Measurements from ENCODE around the gene TXNRD1. TPM values are rescaled to one million over a fixed set of nuclear protein-coding genes. Genes with fewer than 3 reads are reported as not detected.

The TXNRD1 gene
- total and polyA plus RNA-seq, 8 donors, result 19.4 to 208 (median 76.8) TPM

GRCh38 chr12:104306943-104307654, 91.5 kb downstream of the TXNRD1 start:
- WGBS, 5 donors, result 46 to 56% (median 53%) methylated on average over 6 of the region's 6 CpGs
- intact Hi-C loops (cut with DNase I; ENCODE audit: low total_unique reads), result loop anchor here (10.0 kb wide), 1 partner anchor 92 kb away; the partner anchor contains the start of gene TXNRD1
- H3K4me1 ChIP-seq, result peaks cover 23 to 81% (median 59%) of the 10 kb centered on the region in 4 donors

GRCh38 chr12:104307655-104308000, 92.0 kb downstream of the TXNRD1 start:
- H3K4me1 ChIP-seq, result peaks cover 22 to 76% (median 57%) of the 10 kb centered on the region in 4 donors
- no peaks in the 10 kb centered on the region for H3K9me3 ChIP-seq
- intact Hi-C loops (cut with DNase I; ENCODE audit: low total_unique reads), result loop anchor here (10.0 kb wide), 1 partner anchor 93 kb away; the partner anchor contains the start of gene TXNRD1
- no peak for TF ChIP-seq EP300 (IDR thresholded peaks at IDR 0.05)
- H3K27me3 ChIP-seq, result no peaks in the 10 kb centered on the region
- H3K27ac ChIP-seq, result peak overlapping the region in 1 of 5 donors; percentile 55
- no peak for DNase-seq
- no peak overlapping the region for H3K4me3 ChIP-seq
- H3K36me3 ChIP-seq, result peaks cover 15 to 43% (median 27%) of the 10 kb centered on the region in 4 donors

More at GRCh38 chr12:104306943-104307654, 91.5 kb downstream of the TXNRD1 start:
- no peak overlapping the region for H3K4me3 ChIP-seq
- H3K27me3 ChIP-seq, result no peaks in the 10 kb centered on the region
- DNase-seq, result no peak
- H3K36me3 ChIP-seq, result peaks cover 9 to 37% (median 22%) of the 10 kb centered on the region in 4 donors
- TF ChIP-seq POLR2A (IDR thresholded peaks at IDR 0.05), result no peak
- TF ChIP-seq POLR2AphosphoS5 (IDR thresholded peaks at IDR 0.05), result no peak
- TF ChIP-seq EP300 (IDR thresholded peaks at IDR 0.05), result no peak
- no peak for TF ChIP-seq CTCF (IDR thresholded peaks at IDR 0.05)
- peak overlapping the region in 1 of 5 donors; percentile 55 for H3K27ac ChIP-seq
- no peaks in the 10 kb centered on the region for H3K9me3 ChIP-seq

GRCh38 chr12:104309446-104309993, 93.9 kb downstream of the TXNRD1 start:
- WGBS, 5 donors, result 95 to 96% (median 96%) methylated on average over 4 of the region's 4 CpGs
- Histone ChIP-seq H3K4me1 (peaks cover 9 to 64% (median 38%) of the 10 kb centered on the region in 4 donors), H3K36me3 (peaks cover 34 to 62% (median 46%) of the 10 kb centered on the region in 4 donors), H3K27me3 (no peaks in the 10 kb centered on the region), H3K4me3 (no peak overlapping the region), H3K27ac (no peak overlapping the region), H3K9me3 (no peaks in the 10 kb centered on the region)
- no peak for TF ChIP-seq POLR2AphosphoS5 (IDR thresholded peaks at IDR 0.05)
- TF ChIP-seq POLR2A (IDR thresholded peaks at IDR 0.05), result no peak
- no peak for TF ChIP-seq EP300 (IDR thresholded peaks at IDR 0.05)
- TF ChIP-seq CTCF (IDR thresholded peaks at IDR 0.05), result no peak
- intact Hi-C loops (cut with DNase I; ENCODE audit: low total_unique reads), result loop anchor here (10.0 kb wide), 1 partner anchor 95 kb away; the partner anchor contains the start of gene TXNRD1
- DNase-seq, result no peak

- Histone ChIP-seq H3K27ac (no peak overlapping the region), H3K9me3 (no peaks in the 10 kb centered on the region), H3K36me3 (peaks cover 47 to 67% (median 56%) of the 10 kb centered on the region in 4 donors), H3K4me1 (peaks cover 8 to 58% (median 26%) of the 10 kb centered on the region in 4 donors), H3K27me3 (no peaks in the 10 kb centered on the region), H3K4me3 (no peak overlapping the region)
- intact Hi-C loops (cut with DNase I; ENCODE audit: low total_unique reads), result no loop called here
- no peak for DNase-seq
- TF ChIP-seq EP300 (IDR thresholded peaks at IDR 0.05) (no peak), CTCF (IDR thresholded peaks at IDR 0.05) (no peak), POLR2A (IDR thresholded peaks at IDR 0.05) (no peak), POLR2AphosphoS5 (IDR thresholded peaks at IDR 0.05) (no peak)
- WGBS, 5 donors, result 47 to 74% (median 58%) methylated on average over 5 of the region's 5 CpGs
These were observed 95.4 kb downstream of the TXNRD1 start for GRCh38 chr12:104310751-104311633.
